DOHH2 (cell line): Measurements from ENCODE around the gene LONP2.

Experiments used
- EZH2phosphoT487 ChIP-seq: fragments of 200-600 bp; sonication (generic); IDR thresholded peaks from 2 replicates; pipeline ENCODE4 v1.6.1; 2017; ENCODE audit warnings: borderline replicate concordance, mild to moderate bottlenecking, antibody characterized with exemption, low read length, moderate library complexity, mixed read lengths
- TF ChIP-seq, protein P1 (sequence below): fragments of 200-600 bp; sonication (generic); IDR thresholded peaks from one replicate; pipeline ENCODE4 v1.5.1; 2014; ENCODE audit warnings: antibody characterized with exemption, mild to moderate bottlenecking, low read depth, low read length; ENCODE audit not compliant: poor library complexity, severe bottlenecking

GRCh38 chr16:48279199-48279598 lies 35.1 kb downstream of the LONP2 start:
- TF ChIP-seq, protein P1, sequence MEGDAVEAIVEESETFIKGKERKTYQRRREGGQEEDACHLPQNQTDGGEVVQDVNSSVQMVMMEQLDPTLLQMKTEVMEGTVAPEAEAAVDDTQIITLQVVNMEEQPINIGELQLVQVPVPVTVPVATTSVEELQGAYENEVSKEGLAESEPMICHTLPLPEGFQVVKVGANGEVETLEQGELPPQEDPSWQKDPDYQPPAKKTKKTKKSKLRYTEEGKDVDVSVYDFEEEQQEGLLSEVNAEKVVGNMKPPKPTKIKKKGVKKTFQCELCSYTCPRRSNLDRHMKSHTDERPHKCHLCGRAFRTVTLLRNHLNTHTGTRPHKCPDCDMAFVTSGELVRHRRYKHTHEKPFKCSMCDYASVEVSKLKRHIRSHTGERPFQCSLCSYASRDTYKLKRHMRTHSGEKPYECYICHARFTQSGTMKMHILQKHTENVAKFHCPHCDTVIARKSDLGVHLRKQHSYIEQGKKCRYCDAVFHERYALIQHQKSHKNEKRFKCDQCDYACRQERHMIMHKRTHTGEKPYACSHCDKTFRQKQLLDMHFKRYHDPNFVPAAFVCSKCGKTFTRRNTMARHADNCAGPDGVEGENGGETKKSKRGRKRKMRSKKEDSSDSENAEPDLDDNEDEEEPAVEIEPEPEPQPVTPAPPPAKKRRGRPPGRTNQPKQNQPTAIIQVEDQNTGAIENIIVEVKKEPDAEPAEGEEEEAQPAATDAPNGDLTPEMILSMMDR, result no peak
- TF ChIP-seq EZH2phosphoT487, result no peak
